Kidney (tissue), 14 donors: ENCODE results near the gene MBNL1. TPM values are rescaled to one million over a fixed set of nuclear protein-coding genes. Genes with fewer than 3 reads are reported as not detected.

ENCODE experiments used
- DNase-seq, 5 donors: peaks; one replicate each; pipeline ENCODE4 v3.0.0-alpha.2; 2013 to 2020
- FAIRE-seq: peaks from 2 replicates; lab custom pipeline; 2012; peaks lifted over from hg19 to GRCh38; lab: Jason Lieb, UNC
- H3K27ac ChIP-seq, 2 donors: one replicate each; pipeline ENCODE4 v1.7.0; 2013; ENCODE audit warnings: low read depth in 2 of 2, low read length in 2 of 2, inconsistent platforms in 1 of 2
- H3K27me3 ChIP-seq: one replicate; pipeline ENCODE4 v1.7.1; 2013; ENCODE audit warnings: low read length, inconsistent platforms; ENCODE audit not compliant: control insufficient read depth, insufficient read depth
- H3K36me3 ChIP-seq, 3 donors: one replicate each; pipeline versions ENCODE4 v1.7.0 to v1.7.1; 2013; ENCODE audit warnings: low read length in 3 of 3, control low read depth in 1 of 3, inconsistent platforms in 1 of 3; ENCODE audit not compliant: insufficient read depth in 3 of 3, control insufficient read depth in 2 of 3
- H3K4me1 ChIP-seq, 3 donors: one replicate each; pipeline versions ENCODE4 v1.7.0 to v1.7.1; 2013; ENCODE audit warnings: low read length in 3 of 3, inconsistent platforms in 1 of 3, low read depth in 1 of 3; ENCODE audit not compliant: control insufficient read depth in 2 of 3, insufficient read depth in 2 of 3
- H3K4me3 ChIP-seq, 3 donors: one replicate each; pipeline versions ENCODE4 v1.7.0 to v1.8.1; 2013; ENCODE audit warnings: low read length in 3 of 3, control low read depth in 1 of 3, inconsistent platforms in 1 of 3
- H3K9ac ChIP-seq, 3 donors: one replicate each; pipeline versions ENCODE4 v1.7.0 to v1.7.1; 2013; ENCODE audit warnings: low read length in 3 of 3, control low read depth in 1 of 3, inconsistent platforms in 1 of 3
- H3K9me3 ChIP-seq, 3 donors: one replicate each; pipeline versions ENCODE4 v1.7.0 to v1.7.1; 2013; ENCODE audit warnings: low read length in 3 of 3, control low read depth in 1 of 3, inconsistent platforms in 1 of 3; ENCODE audit not compliant: control insufficient read depth in 2 of 3, insufficient read depth in 1 of 3
- CTCF ChIP-seq: IDR thresholded peaks from 3 replicates; pipeline ENCODE4 v1.5.1; 2012; ENCODE audit warnings: mild to moderate bottlenecking, moderate library complexity, borderline replicate concordance; ENCODE audit not compliant: insufficient read depth; ENCODE audit errors: extremely low read depth
- intact Hi-C: fragments of 100-400 bp; cut with DNase I; formaldehyde crosslinking; loops from one replicate; pipeline ENCODE4 v1.11.1; 2022
- polyA plus RNA-seq: library from polyadenylated mRNA; stranded (reverse); fragments of 350-450 nt; fragmentation: Illumina TruSeq; extraction: RNeasy Lipid Tissue Mini Kit (QIAGEN cat#74804); gene quantifications from one replicate; pipeline ENCODE4 v1.2.3, GENCODE V29; 2014; ENCODE audit warnings: low read depth, low replicate concordance; ENCODE audit not compliant: insufficient read depth
- total RNA-seq: library from RNA; stranded (reverse); fragmentation: NEBNext Ultra II Directional; extraction: Animal tissue kit (Norgen Biotek cat#: 25700); gene quantifications from one replicate; pipeline ENCODE4 v1.2.1, GENCODE V29; 2021
- donor health status: control.
- donor health status: control.
- donor health status: control.
- donor health status: control.
- donor health status: control.
- donor health status: DM: yes; HTN: yes; CAD: no.
- donor health status: Normal renal cell carcinoma (clear cell type).

MBNL1 gene
- total and polyA plus RNA-seq, 2 donors from 2014 or later = 22.0 to 167 TPM

DNA sequence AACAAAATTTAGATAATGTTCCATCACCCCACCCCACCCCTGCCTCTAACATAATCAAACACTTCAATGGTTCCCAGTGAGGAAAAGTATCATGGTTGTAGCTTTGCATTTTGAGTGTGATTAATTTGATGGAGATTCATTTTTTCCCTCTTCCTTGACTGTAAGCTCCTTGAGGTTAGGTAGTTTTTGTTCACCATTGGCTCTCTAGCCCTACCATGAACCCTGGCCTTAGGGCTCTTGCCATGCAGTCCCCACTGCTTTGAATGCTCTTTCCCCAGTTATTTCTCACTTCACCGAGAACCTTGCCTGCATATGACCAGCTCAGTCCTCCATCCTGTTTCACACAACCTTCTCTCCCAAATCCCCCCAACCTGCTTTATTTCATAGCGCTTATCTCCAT lies 5.0 kb upstream of the MBNL1 start:
- Histone ChIP-seq H3K27ac (no peak overlapping the region), H3K9ac (no peak overlapping the region), H3K36me3 (no peaks in the 10 kb centered on the region), H3K27me3 (no peaks in the 10 kb centered on the region), H3K9me3 (no peaks in the 10 kb centered on the region), H3K4me3 (no peak overlapping the region), H3K4me1 (peaks cover 3 to 15% (median 8%) of the 10 kb centered on the region in 3 donors)
- intact Hi-C loops = no loop called here
- TF ChIP-seq CTCF = no peak
- DNase-seq (no peak), FAIRE-seq (no peak)

DNA sequence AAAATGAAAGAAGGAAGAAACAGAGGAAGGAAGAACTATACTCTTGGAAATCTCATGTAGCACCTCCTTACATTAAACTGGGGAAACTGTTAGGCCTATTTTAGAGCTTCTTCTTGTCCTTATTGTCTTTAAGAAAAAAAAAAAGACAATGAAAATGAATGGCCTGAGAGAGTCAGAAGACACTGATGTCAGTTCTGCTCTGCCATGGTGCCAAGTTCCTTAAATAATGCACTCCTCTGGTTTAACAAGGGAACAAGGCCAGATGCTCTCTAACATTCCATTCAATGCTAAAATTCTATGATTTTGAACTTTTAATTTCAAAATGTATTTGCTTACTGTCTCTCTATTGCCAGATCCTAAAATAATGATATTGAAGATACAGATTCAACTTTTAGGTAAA lies 4.4 kb upstream of the MBNL1 start:
- Histone ChIP-seq H3K4me3 (no peak overlapping the region), H3K27ac (no peak overlapping the region), H3K9ac (no peak overlapping the region), H3K36me3 (no peaks in the 10 kb centered on the region), H3K27me3 (no peaks in the 10 kb centered on the region), H3K4me1 (peaks cover 3 to 14% (median 8%) of the 10 kb centered on the region in 3 donors), H3K9me3 (no peaks in the 10 kb centered on the region)
- DNase-seq = no peak
- no peak for TF ChIP-seq CTCF
- no peak for FAIRE-seq
- intact Hi-C loops = no loop called here

GRCh38 chr3:152266221-152266995 lies 2.3 kb upstream of the MBNL1 start:
- intact Hi-C loops = no loop called here

More at GRCh38 chr3:152266221-152266995, 2.3 kb upstream of the MBNL1 start:
- H3K4me3 ChIP-seq = no peak overlapping the region
- no peaks in the 10 kb centered on the region for H3K36me3 ChIP-seq
- FAIRE-seq (no peak), DNase-seq (peak in 2 of 5 donors; percentile 33 to 80)
- no peak overlapping the region for H3K9ac ChIP-seq
- H3K4me1 ChIP-seq = peaks cover 0 to 14% (median 8%) of the 10 kb centered on the region in 3 donors
- H3K9me3 ChIP-seq = no peaks in the 10 kb centered on the region
- H3K27me3 ChIP-seq = no peaks in the 10 kb centered on the region
- no peak for TF ChIP-seq CTCF
- peak overlapping the region; percentile 14 to 99 for H3K27ac ChIP-seq
